ENCODE measurements around the gene TRIM74. TPM values are rescaled to one million over a fixed set of nuclear protein-coding genes. Genes with fewer than 3 reads are reported as not detected.
"Not testable (repeated sequence)": the region's sequence is repeated elsewhere in the genome, so short reads cannot be mapped to it uniquely, and the experiment has no call there.

Gene TRIM74
- total and polyA plus RNA-seq, 2 donors (not counting 3 experiments of a cell fraction or from before 2014, with no cell fraction given): 0.07 to 0.58 TPM

DNA sequence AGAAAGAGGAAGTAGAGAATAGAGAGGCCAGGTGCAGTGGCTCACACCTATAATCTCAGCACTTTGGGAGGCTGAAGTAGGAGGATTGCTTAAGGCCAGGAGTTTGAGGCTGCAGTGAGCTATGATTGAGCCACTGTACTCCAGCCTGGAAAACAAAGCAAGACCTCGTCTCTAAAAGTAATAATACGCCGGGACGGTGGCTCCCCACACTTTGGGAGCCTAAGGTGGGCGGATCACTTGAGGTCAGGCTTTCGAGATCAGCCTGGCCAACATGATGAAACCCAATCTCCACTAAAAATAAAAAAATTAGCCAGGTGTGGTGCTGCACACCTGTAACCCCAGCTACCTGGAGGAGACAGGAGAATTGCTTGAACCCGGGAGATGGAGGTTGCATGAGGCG lies 26.2 kb upstream of the TRIM74 start:
- intact Hi-C loops (cut with micrococcal nuclease); H3K9me3 ChIP-seq (replicated peaks; ENCODE audit: control insufficient read depth, insufficient read depth, low read length); CTCF ChIA-PET; FAIRE-seq; H3K36me3 ChIP-seq (ENCODE audit: control insufficient read depth in 2 of 2, extremely low read depth in 1 of 2, insufficient read depth in 2 of 2, low read length in 2 of 2); BruUV-seq (replicated peaks); H4K20me1 ChIP-seq (replicated peaks; ENCODE audit: control insufficient read depth, extremely low read depth, insufficient read depth, low read length); H2AFZ ChIP-seq (ENCODE audit: low read depth, low read length); H3K4me2 ChIP-seq (ENCODE audit: insufficient read depth, low read length); H3K4me1 ChIP-seq (ENCODE audit: control insufficient read depth, extremely low read depth, insufficient read depth, low read length); H3K4me3 ChIP-seq (replicated peaks in 1 of 3; ENCODE audit: insufficient read depth in 1 of 3, low read depth in 1 of 3, low read length in 3 of 3); H3K9ac ChIP-seq (replicated peaks; ENCODE audit: extremely low read depth, insufficient read depth, low read length); DNase-seq (ENCODE audit: low read depth, low spot score); H3K27me3 ChIP-seq (ENCODE audit: control insufficient read depth in 2 of 2, insufficient read depth in 2 of 2, low read length in 2 of 2); H3K27ac ChIP-seq (ENCODE audit: insufficient read depth, low read depth, low read length); dilution Hi-C loops (cut with MboI; ENCODE audit: extremely low pct_ligation_motif_present, low sequenced_read_pairs); H3K79me2 ChIP-seq (ENCODE audit: control insufficient read depth, insufficient read depth, low read length); H3K9me1 ChIP-seq (replicated peaks; ENCODE audit: control insufficient read depth, extremely low read depth, insufficient read depth, low read length); POLR2A ChIA-PET: not testable (repeated sequence)

DNA sequence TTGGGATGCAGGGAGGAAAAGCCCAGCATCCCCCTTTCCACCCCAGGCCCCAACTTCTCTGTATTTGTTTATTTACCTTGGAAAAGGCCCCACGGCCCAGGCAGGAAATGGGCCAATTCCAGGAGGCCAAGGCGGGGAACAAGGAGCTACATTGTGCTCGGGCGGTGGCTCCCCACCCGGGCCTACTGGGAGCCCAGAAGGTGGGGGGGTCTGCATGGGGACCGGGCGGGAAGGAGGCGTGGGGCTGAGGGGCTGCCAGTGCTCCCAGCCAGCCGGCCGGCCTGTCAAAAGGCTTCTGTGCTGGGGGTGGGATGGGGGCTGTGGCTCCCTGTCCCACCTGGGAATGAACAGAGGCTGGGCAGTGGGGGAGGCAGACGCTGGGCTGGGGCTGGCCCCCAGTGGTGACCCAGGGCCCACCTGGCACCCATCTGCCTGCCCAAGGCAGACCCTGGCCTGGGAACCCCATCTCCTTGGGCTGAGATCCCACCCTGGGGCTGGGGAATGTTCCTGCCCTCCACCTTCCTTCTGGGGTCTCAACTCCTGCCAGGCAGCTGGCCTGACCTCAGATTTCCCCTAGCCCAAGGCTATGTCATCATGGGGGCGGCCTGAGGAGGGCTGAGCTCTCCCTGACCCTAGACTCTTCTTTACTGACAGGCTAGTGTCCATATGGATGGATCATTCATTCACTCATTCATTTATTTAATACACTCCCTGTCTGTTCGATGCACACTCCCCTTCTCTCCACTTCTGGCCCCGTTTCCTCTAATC lies 21.1 kb upstream of the TRIM74 start:
- DNase-seq (ENCODE audit: low read depth, low spot score); H3K4me1 ChIP-seq (ENCODE audit: control insufficient read depth, extremely low read depth, insufficient read depth, low read length); H3K4me2 ChIP-seq (ENCODE audit: insufficient read depth, low read length); H3K79me2 ChIP-seq (ENCODE audit: control insufficient read depth, insufficient read depth, low read length); CTCF ChIA-PET; dilution Hi-C loops (cut with MboI; ENCODE audit: extremely low pct_ligation_motif_present, low sequenced_read_pairs); H4K20me1 ChIP-seq (replicated peaks; ENCODE audit: control insufficient read depth, extremely low read depth, insufficient read depth, low read length); POLR2A ChIA-PET; H3K9me3 ChIP-seq (replicated peaks; ENCODE audit: control insufficient read depth, insufficient read depth, low read length); BruUV-seq (replicated peaks); intact Hi-C loops (cut with micrococcal nuclease); H3K27me3 ChIP-seq (ENCODE audit: control insufficient read depth in 2 of 2, insufficient read depth in 2 of 2, low read length in 2 of 2); H3K4me3 ChIP-seq (replicated peaks in 1 of 3; ENCODE audit: insufficient read depth in 1 of 3, low read depth in 1 of 3, low read length in 3 of 3); H2AFZ ChIP-seq (ENCODE audit: low read depth, low read length); H3K27ac ChIP-seq (ENCODE audit: insufficient read depth, low read depth, low read length); FAIRE-seq; H3K36me3 ChIP-seq (ENCODE audit: control insufficient read depth in 2 of 2, extremely low read depth in 1 of 2, insufficient read depth in 2 of 2, low read length in 2 of 2); H3K9ac ChIP-seq (replicated peaks; ENCODE audit: extremely low read depth, insufficient read depth, low read length); H3K9me1 ChIP-seq (replicated peaks; ENCODE audit: control insufficient read depth, extremely low read depth, insufficient read depth, low read length): not testable (repeated sequence)

GRCh38 chr7:72982084-72982483 lies 12.8 kb upstream of the TRIM74 start:
- H3K79me2 ChIP-seq (ENCODE audit: control insufficient read depth, insufficient read depth, low read length); H4K20me1 ChIP-seq (replicated peaks; ENCODE audit: control insufficient read depth, extremely low read depth, insufficient read depth, low read length); DNase-seq (ENCODE audit: low read depth, low spot score); CTCF ChIA-PET; BruUV-seq (replicated peaks); FAIRE-seq; dilution Hi-C loops (cut with MboI; ENCODE audit: extremely low pct_ligation_motif_present, low sequenced_read_pairs); POLR2A ChIA-PET; H2AFZ ChIP-seq (ENCODE audit: low read depth, low read length); H3K4me2 ChIP-seq (ENCODE audit: insufficient read depth, low read length); intact Hi-C loops (cut with micrococcal nuclease); H3K36me3 ChIP-seq (ENCODE audit: control insufficient read depth in 2 of 2, extremely low read depth in 1 of 2, insufficient read depth in 2 of 2, low read length in 2 of 2); H3K9me1 ChIP-seq (replicated peaks; ENCODE audit: control insufficient read depth, extremely low read depth, insufficient read depth, low read length); H3K9me3 ChIP-seq (replicated peaks; ENCODE audit: control insufficient read depth, insufficient read depth, low read length); H3K4me3 ChIP-seq (replicated peaks in 1 of 3; ENCODE audit: insufficient read depth in 1 of 3, low read depth in 1 of 3, low read length in 3 of 3); H3K27me3 ChIP-seq (ENCODE audit: control insufficient read depth in 2 of 2, insufficient read depth in 2 of 2, low read length in 2 of 2); H3K27ac ChIP-seq (ENCODE audit: insufficient read depth, low read depth, low read length); H3K4me1 ChIP-seq (ENCODE audit: control insufficient read depth, extremely low read depth, insufficient read depth, low read length); H3K9ac ChIP-seq (replicated peaks; ENCODE audit: extremely low read depth, insufficient read depth, low read length): not testable (repeated sequence)

GRCh38 chr7:72980382-72980781 lies 11.1 kb upstream of the TRIM74 start:
- intact Hi-C loops (cut with micrococcal nuclease); H3K9me1 ChIP-seq (replicated peaks; ENCODE audit: control insufficient read depth, extremely low read depth, insufficient read depth, low read length); CTCF ChIA-PET; POLR2A ChIA-PET; H4K20me1 ChIP-seq (replicated peaks; ENCODE audit: control insufficient read depth, extremely low read depth, insufficient read depth, low read length); H3K27me3 ChIP-seq (ENCODE audit: control insufficient read depth in 2 of 2, insufficient read depth in 2 of 2, low read length in 2 of 2); DNase-seq (ENCODE audit: low read depth, low spot score); H3K4me2 ChIP-seq (ENCODE audit: insufficient read depth, low read length); BruUV-seq (replicated peaks); FAIRE-seq; H3K27ac ChIP-seq (ENCODE audit: insufficient read depth, low read depth, low read length); H3K36me3 ChIP-seq (ENCODE audit: control insufficient read depth in 2 of 2, extremely low read depth in 1 of 2, insufficient read depth in 2 of 2, low read length in 2 of 2); dilution Hi-C loops (cut with MboI; ENCODE audit: extremely low pct_ligation_motif_present, low sequenced_read_pairs); H3K4me3 ChIP-seq (replicated peaks in 1 of 3; ENCODE audit: insufficient read depth in 1 of 3, low read depth in 1 of 3, low read length in 3 of 3); H3K4me1 ChIP-seq (ENCODE audit: control insufficient read depth, extremely low read depth, insufficient read depth, low read length); H2AFZ ChIP-seq (ENCODE audit: low read depth, low read length); H3K9ac ChIP-seq (replicated peaks; ENCODE audit: extremely low read depth, insufficient read depth, low read length); H3K79me2 ChIP-seq (ENCODE audit: control insufficient read depth, insufficient read depth, low read length); H3K9me3 ChIP-seq (replicated peaks; ENCODE audit: control insufficient read depth, insufficient read depth, low read length): not testable (repeated sequence)
